Omental fat pad (tissue), 4 donors: Measurements from ENCODE around the gene RHNO1. TPM values are rescaled to one million over a fixed set of nuclear protein-coding genes. Genes with fewer than 3 reads are reported as not detected.

Experiments
- ATAC-seq: fragments of 150-250 bp; one replicate; pipeline ENCODE4 v1.9.1; 2016; ENCODE audit warnings: mild to moderate bottlenecking, moderate library complexity; ENCODE audit not compliant: low FRiP score
- DNase-seq: peaks from one replicate; pipeline ENCODE4 v3.0.0-alpha.2; 2019; ENCODE audit warnings: low spot score
- total RNA-seq, 4 donors: library from RNA; depleted of rRNA; stranded (reverse); fragments of >200 nt; gene quantifications; one replicate each; pipeline ENCODE4 v1.1.0, GENCODE V29; 2016
- TF ChIP-seq, protein P1 (sequence below), 3 donors: fragments of 450-650 bp; IDR thresholded peaks; one replicate each; pipeline ENCODE4 v1.5.1; 2016 to 2017; ENCODE audit warnings: antibody characterized with exemption in 3 of 3, mild to moderate bottlenecking in 3 of 3, moderate library complexity in 2 of 3

The RHNO1 gene
- total RNA-seq, 4 donors from 2014 or later = 4.6 to 8.8 (median 6.1) TPM

- ATAC-seq (no peak), DNase-seq (no peak)
- TF ChIP-seq, protein P1, sequence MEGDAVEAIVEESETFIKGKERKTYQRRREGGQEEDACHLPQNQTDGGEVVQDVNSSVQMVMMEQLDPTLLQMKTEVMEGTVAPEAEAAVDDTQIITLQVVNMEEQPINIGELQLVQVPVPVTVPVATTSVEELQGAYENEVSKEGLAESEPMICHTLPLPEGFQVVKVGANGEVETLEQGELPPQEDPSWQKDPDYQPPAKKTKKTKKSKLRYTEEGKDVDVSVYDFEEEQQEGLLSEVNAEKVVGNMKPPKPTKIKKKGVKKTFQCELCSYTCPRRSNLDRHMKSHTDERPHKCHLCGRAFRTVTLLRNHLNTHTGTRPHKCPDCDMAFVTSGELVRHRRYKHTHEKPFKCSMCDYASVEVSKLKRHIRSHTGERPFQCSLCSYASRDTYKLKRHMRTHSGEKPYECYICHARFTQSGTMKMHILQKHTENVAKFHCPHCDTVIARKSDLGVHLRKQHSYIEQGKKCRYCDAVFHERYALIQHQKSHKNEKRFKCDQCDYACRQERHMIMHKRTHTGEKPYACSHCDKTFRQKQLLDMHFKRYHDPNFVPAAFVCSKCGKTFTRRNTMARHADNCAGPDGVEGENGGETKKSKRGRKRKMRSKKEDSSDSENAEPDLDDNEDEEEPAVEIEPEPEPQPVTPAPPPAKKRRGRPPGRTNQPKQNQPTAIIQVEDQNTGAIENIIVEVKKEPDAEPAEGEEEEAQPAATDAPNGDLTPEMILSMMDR (IDR thresholded peaks at IDR 0.05) = no peak
These were observed 27.2 kb downstream of the RHNO1 start for GRCh38 chr12:2904260-2904659.

DNA sequence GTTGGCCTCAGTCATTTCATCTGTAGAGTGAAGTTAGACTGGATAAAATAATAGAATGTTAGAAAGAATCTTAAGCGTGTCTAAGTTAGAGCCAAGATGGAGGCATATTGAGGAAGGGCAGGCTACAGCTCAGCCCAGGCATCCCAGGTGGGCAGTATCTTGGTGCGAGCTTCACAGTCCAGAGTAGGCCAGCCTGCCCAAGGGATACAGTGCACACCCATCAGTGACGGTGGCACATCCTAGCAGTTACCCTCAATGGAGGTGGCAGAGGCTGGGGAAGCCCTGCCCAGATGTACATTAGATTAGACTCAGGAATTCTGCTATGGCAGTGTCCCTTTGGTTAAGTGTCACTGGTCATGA lies 35.2 kb downstream of the RHNO1 start:
- DNase-seq (no peak), ATAC-seq (no peak)
- TF ChIP-seq, protein P1 (IDR thresholded peaks at IDR 0.05) = no peak

DNA sequence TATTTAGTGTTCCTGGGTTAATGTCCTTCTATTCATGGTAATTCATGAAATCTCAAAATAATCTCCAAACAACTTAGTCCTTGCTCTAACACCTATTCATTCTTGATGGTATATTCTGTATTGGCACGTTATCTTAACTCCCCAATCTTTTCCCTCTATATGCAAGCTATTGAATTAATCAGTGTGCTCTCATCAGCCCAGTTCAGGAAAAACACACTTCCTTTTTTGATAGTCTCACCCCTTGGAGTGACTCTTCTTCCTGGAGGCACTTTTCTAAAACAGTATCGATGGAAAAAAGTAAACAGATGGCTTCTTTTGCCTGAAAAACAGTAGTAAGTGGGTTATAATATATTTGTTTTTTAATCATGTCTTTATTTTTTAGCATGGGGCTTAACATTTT lies 42.2 kb downstream of the RHNO1 start:
- DNase-seq = no peak
- no peak for ATAC-seq
- TF ChIP-seq, protein P1 (IDR thresholded peaks at IDR 0.05) = no peak

- TF ChIP-seq, protein P1 (IDR thresholded peaks at IDR 0.05) = no peak
- no peak for DNase-seq
- ATAC-seq = no peak
These were observed 45.3 kb downstream of the RHNO1 start for GRCh38 chr12:2922329-2922728.

DNA sequence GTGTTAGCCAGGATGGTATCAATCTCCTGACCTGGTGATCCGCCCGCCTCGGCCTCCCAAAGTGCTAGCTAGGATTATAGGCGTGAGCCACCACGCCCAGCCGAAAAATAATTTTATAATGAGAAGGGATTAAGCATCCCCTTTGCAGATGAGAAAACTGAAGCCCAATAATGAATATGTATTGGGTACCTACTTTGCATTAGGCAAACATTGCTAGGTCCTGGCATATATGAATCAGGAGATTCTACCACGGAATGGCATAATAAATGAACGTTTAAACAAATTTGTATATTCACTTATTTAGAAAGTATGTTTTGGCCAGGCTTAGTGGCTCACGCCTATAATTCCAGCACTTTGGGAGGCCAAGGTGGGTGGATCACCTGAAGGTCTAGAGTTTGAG lies 46.0 kb downstream of the RHNO1 start:
- DNase-seq (no peak), ATAC-seq (no peak)
- TF ChIP-seq, protein P1 (IDR thresholded peaks at IDR 0.05) = no peak

GRCh38 chr12:2924019-2924418 lies 47.0 kb downstream of the RHNO1 start:
- DNase-seq (no peak), ATAC-seq (no peak)

GRCh38 chr12:2925322-2925995 lies 48.4 kb downstream of the RHNO1 start:
- ATAC-seq (no peak), DNase-seq (no peak)
- TF ChIP-seq, protein P1 (IDR thresholded peaks at IDR 0.05) = no peak

More at GRCh38 chr12:2924019-2924418, 47.0 kb downstream of the RHNO1 start:
- TF ChIP-seq, protein P1 (IDR thresholded peaks at IDR 0.05) = no peak
